Epithelial cell of proximal tubule (primary cell): ENCODE data around the gene PFDN5. TPM values are rescaled to one million over a fixed set of nuclear protein-coding genes. Genes with fewer than 3 reads are reported as not detected.

ENCODE experiments used
- DNase-seq: peaks from one replicate; pipeline ENCODE4 v3.0.0-alpha.2; 2011; ENCODE audit warnings: low read depth
- H3K4me3 ChIP-seq: 2 replicates; pipeline ENCODE4 v1.5.1; 2011; ENCODE audit warnings: low read depth, mild to moderate bottlenecking, low read length
- CTCF ChIP-seq: conservative IDR thresholded peaks from 2 replicates; pipeline ENCODE4 v1.5.1; 2012; ENCODE audit warnings: low read depth, mild to moderate bottlenecking, low read length
- total RNA-seq: library from RNA; depleted of rRNA; stranded (reverse); fragments of >200 nt; gene quantifications from 2 replicates; pipeline ENCODE4 v1.2.3, GENCODE V29; 2015

Gene PFDN5
- total RNA-seq, 1 donor from 2014 or later, result 443 TPM

DNA sequence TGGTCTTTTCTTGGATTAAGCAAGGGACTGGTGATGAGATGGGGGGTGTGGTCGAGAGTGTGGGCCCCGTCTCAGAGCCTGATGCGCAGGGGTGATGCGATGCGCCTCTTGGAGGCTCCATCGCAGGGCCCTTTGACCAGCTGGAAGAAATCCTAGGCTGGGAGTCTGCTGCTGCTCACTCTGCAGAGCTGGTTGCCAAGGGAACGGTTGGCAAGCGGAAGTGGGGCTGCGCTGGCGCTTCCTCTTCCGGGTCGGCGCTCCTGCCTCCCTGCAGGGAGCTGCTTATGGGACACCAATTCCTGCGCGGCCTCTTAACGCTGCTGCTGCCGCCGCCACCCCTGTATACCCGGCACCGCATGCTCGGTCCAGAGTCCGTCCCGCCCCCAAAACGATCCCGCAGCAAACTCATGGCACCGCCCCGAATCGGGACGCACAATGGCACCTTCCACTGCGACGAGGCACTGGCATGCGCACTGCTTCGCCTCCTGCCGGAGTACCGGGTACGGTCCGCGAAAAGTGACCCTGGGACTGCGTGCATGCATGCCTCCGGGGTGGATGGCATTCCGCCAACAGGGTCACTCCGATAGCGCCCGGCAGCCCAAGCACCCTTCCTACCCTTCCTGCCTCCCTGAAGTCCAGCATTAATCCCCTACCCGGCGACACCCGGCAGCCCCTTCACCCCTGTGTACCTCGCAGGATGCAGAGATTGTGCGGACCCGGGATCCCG lies 4.3 kb downstream of the PFDN5 start, which contains the start of gene MYG1:
Gene MYG1 (plus strand): TSS at position 242 of the 727 bp plus-strand sequence. CDS start 43 bp downstream, at position 285.
- TF ChIP-seq CTCF, result peak; percentile 28
- no peak for DNase-seq
- peak within 1 kb of the TSS; percentile 94 for H3K4me3 ChIP-seq

DNA sequence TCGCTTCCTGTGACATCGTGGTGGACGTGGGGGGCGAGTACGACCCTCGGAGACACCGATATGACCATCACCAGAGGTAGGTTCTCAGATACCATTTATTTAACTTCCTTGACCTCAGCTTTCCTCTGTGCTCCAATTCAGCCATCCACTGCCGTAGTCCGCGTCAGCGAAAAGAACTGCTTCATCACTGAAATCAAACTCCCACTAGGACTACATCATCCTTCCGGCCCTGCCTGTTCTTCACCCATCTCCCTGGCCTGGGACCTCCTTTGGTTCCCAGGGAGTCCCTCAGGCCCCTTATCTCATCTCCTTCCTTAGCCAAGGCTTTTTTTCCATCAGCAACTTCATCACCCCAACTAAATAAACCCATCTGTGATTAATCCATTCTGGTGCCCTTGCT lies 4.8 kb downstream of the PFDN5 start:
- no peak for DNase-seq
- H3K4me3 ChIP-seq, result peak overlapping the region; percentile 94
- no peak for TF ChIP-seq CTCF

DNA sequence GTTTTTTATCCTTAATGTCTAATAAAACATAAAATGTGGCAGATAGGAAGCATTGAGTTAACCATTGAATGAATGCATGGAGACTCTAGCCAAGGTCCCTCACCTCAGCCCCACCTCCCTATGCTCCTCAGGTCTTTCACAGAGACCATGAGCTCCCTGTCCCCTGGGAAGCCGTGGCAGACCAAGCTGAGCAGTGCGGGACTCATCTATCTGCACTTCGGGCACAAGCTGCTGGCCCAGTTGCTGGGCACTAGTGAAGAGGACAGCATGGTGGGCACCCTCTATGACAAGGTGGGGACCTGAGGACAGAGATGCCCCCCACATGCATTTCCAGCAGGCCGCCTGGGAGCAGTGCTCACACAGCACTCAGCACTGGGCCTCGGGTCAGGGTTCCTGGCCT lies 7.6 kb downstream of the PFDN5 start:
- TF ChIP-seq CTCF, result no peak
- H3K4me3 ChIP-seq, result no peak overlapping the region
- no peak for DNase-seq

GRCh38 chr12:53306826-53307225 lies 11.5 kb downstream of the PFDN5 start:
- no peak for TF ChIP-seq CTCF
- no peak overlapping the region for H3K4me3 ChIP-seq
- no peak for DNase-seq

GRCh38 chr12:53308276-53308675 lies 12.9 kb downstream of the PFDN5 start:
- no peak for DNase-seq
- H3K4me3 ChIP-seq, result no peak overlapping the region
- TF ChIP-seq CTCF, result no peak

GRCh38 chr12:53313996-53314395 lies 18.7 kb downstream of the PFDN5 start:
- no peak for DNase-seq
- TF ChIP-seq CTCF, result no peak

More at GRCh38 chr12:53313996-53314395, 18.7 kb downstream of the PFDN5 start:
- H3K4me3 ChIP-seq, result no peak overlapping the region
